Suprapubic skin (tissue), 4 donors: ENCODE measurements around the gene FAM81A. TPM values are rescaled to one million over a fixed set of nuclear protein-coding genes. Genes with fewer than 3 reads are reported as not detected.

Experiments
- DNase-seq, 2 donors: peaks; one replicate each; pipeline ENCODE4 v3.0.0-alpha.2; 2019; ENCODE audit warnings: low spot score in 2 of 2
- H3K27ac ChIP-seq: fragments of 200-600 bp; sonication (generic); one replicate; pipeline ENCODE4 v1.5.1; 2019
- H3K27me3 ChIP-seq: fragments of 200-600 bp; sonication (generic); one replicate; pipeline ENCODE4 v1.5.1; 2019
- H3K36me3 ChIP-seq: fragments of 200-600 bp; sonication (generic); one replicate; pipeline ENCODE4 v1.5.1; 2019
- H3K4me1 ChIP-seq: fragments of 200-600 bp; sonication (generic); one replicate; pipeline ENCODE4 v1.5.1; 2019
- H3K4me3 ChIP-seq: fragments of 200-600 bp; sonication (generic); one replicate; pipeline ENCODE4 v1.5.1; 2019; ENCODE audit warnings: mild to moderate bottlenecking
- H3K9me3 ChIP-seq: fragments of 200-600 bp; sonication (generic); one replicate; pipeline ENCODE4 v1.5.1; 2019
- EP300 ChIP-seq: sonication (generic); formaldehyde crosslinking; IDR thresholded peaks from one replicate; pipeline ENCODE4 v1.6.1; 2017; ENCODE audit warnings: antibody characterized with exemption
- POLR2A ChIP-seq, 2 donors: fragments of 450-650 bp; IDR thresholded peaks; one replicate each; pipeline ENCODE4 v1.6.1; 2017; ENCODE audit warnings: antibody characterized with exemption in 2 of 2, mild to moderate bottlenecking in 2 of 2, moderate library complexity in 2 of 2
- POLR2AphosphoS5 ChIP-seq, 3 donors: sonication (generic); formaldehyde crosslinking; IDR thresholded peaks; one replicate each; pipeline ENCODE4 v1.6.1; 2017; ENCODE audit warnings: antibody characterized with exemption in 3 of 3
- WGBS: methylation state at CpG from one replicate; pipeline ENCODE4 v1.1.5; 2018; 5-methylcytosine and 5-hydroxymethylcytosine counted together
- total RNA-seq, 4 donors: library from RNA; depleted of rRNA; stranded (reverse); fragments of >200 nt; gene quantifications; one replicate each; pipeline ENCODE4 v1.1.0, GENCODE V29; 2016
- TF ChIP-seq, protein P1 (sequence below), 2 donors: fragments of 200-600 bp in 1 of 2; fragments of 450-650 bp in 1 of 2; sonication (generic) in 1 of 2; IDR thresholded peaks; one replicate each; pipeline ENCODE4 v1.5.1; 2016 to 2019; ENCODE audit warnings: antibody characterized with exemption in 2 of 2, mild to moderate bottlenecking in 1 of 2, moderate library complexity in 1 of 2

The FAM81A gene
- total RNA-seq, 4 donors from 2014 or later, result 0.79 to 7.8 (median 1.8) TPM

DNA sequence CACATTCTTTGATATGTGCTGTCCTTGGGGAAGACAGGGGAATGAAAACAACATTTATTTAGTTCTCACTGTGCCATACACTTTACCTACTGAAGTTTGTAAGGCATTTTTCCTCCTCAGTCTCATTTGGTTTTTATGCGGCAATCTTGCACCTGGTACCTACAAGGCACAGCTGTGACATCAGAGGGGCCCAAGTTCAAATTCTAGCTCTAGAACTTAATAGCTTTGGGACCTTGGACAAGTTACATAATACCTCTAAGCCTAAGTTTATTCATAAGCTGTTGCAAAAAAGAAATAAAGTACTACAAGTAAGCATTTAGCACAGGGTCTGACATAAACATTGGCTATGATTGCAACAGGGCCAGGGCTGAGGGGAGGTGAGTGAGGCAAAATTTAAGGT is 5.6 kb upstream of the FAM81A start:
- peaks cover 8% of the 10 kb centered on the region for H3K27me3 ChIP-seq
- WGBS, result 100% methylated on average over 1 of the region's 1 CpG
- no peak overlapping the region for H3K27ac ChIP-seq
- no peaks in the 10 kb centered on the region for H3K36me3 ChIP-seq
- DNase-seq, result no peak
- no peak for TF ChIP-seq POLR2AphosphoS5 (IDR thresholded peaks at IDR 0.05)
- TF ChIP-seq, protein P1, sequence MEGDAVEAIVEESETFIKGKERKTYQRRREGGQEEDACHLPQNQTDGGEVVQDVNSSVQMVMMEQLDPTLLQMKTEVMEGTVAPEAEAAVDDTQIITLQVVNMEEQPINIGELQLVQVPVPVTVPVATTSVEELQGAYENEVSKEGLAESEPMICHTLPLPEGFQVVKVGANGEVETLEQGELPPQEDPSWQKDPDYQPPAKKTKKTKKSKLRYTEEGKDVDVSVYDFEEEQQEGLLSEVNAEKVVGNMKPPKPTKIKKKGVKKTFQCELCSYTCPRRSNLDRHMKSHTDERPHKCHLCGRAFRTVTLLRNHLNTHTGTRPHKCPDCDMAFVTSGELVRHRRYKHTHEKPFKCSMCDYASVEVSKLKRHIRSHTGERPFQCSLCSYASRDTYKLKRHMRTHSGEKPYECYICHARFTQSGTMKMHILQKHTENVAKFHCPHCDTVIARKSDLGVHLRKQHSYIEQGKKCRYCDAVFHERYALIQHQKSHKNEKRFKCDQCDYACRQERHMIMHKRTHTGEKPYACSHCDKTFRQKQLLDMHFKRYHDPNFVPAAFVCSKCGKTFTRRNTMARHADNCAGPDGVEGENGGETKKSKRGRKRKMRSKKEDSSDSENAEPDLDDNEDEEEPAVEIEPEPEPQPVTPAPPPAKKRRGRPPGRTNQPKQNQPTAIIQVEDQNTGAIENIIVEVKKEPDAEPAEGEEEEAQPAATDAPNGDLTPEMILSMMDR (IDR thresholded peaks at IDR 0.05), result no peak
- no peak for TF ChIP-seq EP300
- TF ChIP-seq POLR2A (IDR thresholded peaks at IDR 0.05), result no peak
- no peaks in the 10 kb centered on the region for H3K9me3 ChIP-seq
- no peak overlapping the region for H3K4me3 ChIP-seq
- H3K4me1 ChIP-seq, result peaks cover 4% of the 10 kb centered on the region

DNA sequence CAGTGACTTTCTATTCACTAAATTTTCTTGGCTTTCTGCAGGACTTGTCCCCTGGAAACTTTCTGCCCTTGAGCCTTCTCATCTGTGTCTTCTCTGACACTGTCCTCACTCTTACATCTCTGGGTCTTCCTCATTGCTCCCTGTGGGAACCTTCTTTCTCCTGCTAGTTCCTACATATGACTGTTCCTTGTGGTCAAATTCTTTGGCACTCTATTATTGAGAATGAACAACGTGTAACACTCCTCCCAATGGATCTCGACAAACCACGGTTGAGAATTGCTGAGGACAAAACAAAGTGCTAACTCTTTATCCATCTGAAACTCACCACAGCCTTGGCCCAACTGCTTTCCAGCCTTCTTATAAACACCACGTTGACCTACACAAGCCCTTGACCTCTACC is 3.5 kb upstream of the FAM81A start:
- no peak for TF ChIP-seq EP300
- TF ChIP-seq POLR2A (IDR thresholded peaks at IDR 0.05), result no peak
- no peak for TF ChIP-seq POLR2AphosphoS5 (IDR thresholded peaks at IDR 0.05)
- TF ChIP-seq, protein P1 (IDR thresholded peaks at IDR 0.05), result no peak
- peaks cover 18% of the 10 kb centered on the region for H3K4me1 ChIP-seq
- WGBS, result 70% methylated on average over 4 of the region's 4 CpGs
- H3K27ac ChIP-seq, result no peak overlapping the region
- H3K27me3 ChIP-seq, result peaks cover 8% of the 10 kb centered on the region
- H3K36me3 ChIP-seq, result no peaks in the 10 kb centered on the region
- no peaks in the 10 kb centered on the region for H3K9me3 ChIP-seq
- no peak overlapping the region for H3K4me3 ChIP-seq
- DNase-seq, result no peak

DNA sequence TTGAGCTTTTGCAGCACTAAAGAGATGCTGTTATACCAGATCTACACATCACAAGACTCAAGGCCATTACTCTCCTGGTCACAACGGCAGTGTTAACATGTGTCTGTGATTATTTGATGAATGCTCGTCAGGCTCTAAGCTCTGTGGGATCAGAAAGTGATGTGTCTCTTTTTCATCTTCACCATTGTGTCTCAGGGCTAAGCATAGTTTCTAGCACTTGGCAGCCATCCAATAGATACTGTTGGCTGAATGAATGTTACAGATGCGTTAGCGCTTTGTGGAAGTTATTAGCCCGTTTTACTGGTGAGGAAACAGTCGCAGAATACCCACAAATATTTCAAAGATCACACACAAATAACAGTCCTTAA is 1.2 kb upstream of the FAM81A start:
- peak overlapping the region; percentile 56 for H3K4me3 ChIP-seq

DNA sequence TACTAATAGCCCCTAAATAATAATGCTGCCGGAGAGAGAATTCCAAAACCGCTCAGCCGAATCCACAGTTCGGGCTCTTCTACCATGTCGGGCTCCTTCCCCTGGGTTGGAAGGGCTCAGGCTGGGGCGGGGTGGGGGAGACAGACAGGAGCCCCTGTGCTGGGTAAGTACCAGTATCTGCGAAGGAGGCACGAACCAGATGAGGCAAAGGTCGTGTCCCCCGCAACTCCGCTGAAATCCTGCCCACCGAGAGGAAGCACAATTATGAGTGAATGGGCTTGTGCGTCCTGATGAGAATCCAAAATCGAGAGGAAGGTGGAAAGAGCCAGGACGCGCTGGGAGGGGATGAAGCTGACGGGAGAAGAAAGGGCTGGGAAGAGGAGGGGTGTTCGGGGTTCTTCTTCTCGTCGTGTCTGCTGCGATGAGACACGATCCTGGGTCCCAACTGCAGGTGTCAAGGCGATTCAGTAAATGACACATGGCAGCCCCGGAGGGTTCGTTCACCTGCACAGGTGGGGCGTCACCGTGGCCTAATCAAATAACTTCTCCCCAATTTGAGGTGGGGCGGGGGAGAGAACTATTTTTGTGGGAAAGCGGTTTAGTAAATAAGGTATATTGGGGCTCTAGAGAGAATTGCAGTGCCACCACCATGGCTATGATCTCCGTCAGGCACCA is 707 bp upstream of the FAM81A start:
- H3K4me3 ChIP-seq, result peak overlapping the region; percentile 56
- no peak for DNase-seq
- 5% methylated on average over 29 of the region's 30 CpGs for WGBS
- TF ChIP-seq POLR2AphosphoS5 (IDR thresholded peaks at IDR 0.05), result no peak
- peaks cover 8% of the 10 kb centered on the region for H3K27me3 ChIP-seq
- no peak overlapping the region for H3K27ac ChIP-seq
- peaks cover 18% of the 10 kb centered on the region for H3K4me1 ChIP-seq
- H3K9me3 ChIP-seq, result no peaks in the 10 kb centered on the region
- H3K36me3 ChIP-seq, result no peaks in the 10 kb centered on the region

More for the DNA sequence above, 1.2 kb upstream of the FAM81A start:
- Histone ChIP-seq H3K36me3 (no peaks in the 10 kb centered on the region), H3K4me1 (peaks cover 18% of the 10 kb centered on the region), H3K27ac (no peak overlapping the region), H3K9me3 (no peaks in the 10 kb centered on the region), H3K27me3 (peaks cover 8% of the 10 kb centered on the region)
- no peak for DNase-seq
- TF ChIP-seq, protein P1 (IDR thresholded peaks at IDR 0.05), result no peak
- TF ChIP-seq POLR2A (IDR thresholded peaks at IDR 0.05) (no peak), POLR2AphosphoS5 (IDR thresholded peaks at IDR 0.05) (no peak), EP300 (no peak)
- 19% methylated on average over 6 of the region's 6 CpGs for WGBS

DNA sequence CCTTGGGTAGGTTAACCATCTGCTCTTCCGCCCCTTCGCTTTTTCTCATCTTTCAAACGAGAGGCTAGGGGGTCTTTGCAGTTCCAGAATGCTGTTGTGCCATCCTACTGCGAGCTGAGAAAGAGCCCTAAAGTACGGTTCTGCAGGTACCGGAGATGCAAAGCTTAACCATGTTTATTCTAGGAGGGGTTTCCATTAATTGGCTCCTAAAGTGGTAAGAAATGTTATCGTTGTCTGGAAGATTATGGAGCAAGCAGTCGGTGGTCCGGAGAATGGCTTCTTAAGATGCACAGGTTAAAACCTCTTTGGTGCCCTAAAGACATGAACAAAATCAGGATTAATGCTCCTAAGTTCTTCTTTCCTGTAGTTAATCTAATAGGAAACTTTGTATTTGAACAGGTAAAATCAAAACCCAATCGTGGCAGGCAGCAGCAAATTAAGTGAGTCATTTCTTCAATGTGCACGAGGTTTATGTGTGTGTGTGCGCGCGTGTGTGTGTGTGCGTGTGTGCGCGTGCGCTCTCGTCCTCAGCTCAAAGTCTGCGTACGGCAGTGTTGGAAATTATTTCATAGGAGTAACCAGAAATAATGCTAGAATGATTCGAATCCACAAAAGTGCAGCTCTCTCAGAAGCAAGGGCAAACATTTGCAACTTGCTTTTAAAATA is 772 bp downstream of the FAM81A start:
- Histone ChIP-seq H3K4me1 (peaks cover 18% of the 10 kb centered on the region), H3K27me3 (peaks cover 8% of the 10 kb centered on the region), H3K4me3 (peak overlapping the region; percentile 56), H3K36me3 (no peaks in the 10 kb centered on the region), H3K27ac (no peak overlapping the region), H3K9me3 (no peaks in the 10 kb centered on the region)
- WGBS, result 40% methylated on average over 22 of the region's 22 CpGs
- DNase-seq, result no peak
- no peak for TF ChIP-seq POLR2AphosphoS5 (IDR thresholded peaks at IDR 0.05)
- TF ChIP-seq, protein P1 (IDR thresholded peaks at IDR 0.05), result no peak
